Neuronal stem cell (in vitro differentiated cells): ENCODE results near the gene CTNNA3.

ENCODE experiments used
- DNase-seq: peaks from one replicate; pipeline ENCODE4 v3.0.0-alpha.2; 2013; ENCODE audit warnings: low spot score
- H2AFZ ChIP-seq: one replicate; pipeline ENCODE4 v1.6.1; 2013; ENCODE audit warnings: mild to moderate bottlenecking, low read length, inconsistent platforms
- H2AK5ac ChIP-seq: 2 replicates; pipeline ENCODE4 v1.6.1; 2013; ENCODE audit warnings: low read depth, mild to moderate bottlenecking, inconsistent platforms, low read length, moderate library complexity, mixed read lengths
- H2BK120ac ChIP-seq: 2 replicates; pipeline ENCODE4 v1.6.1; 2013; ENCODE audit warnings: low read depth, mild to moderate bottlenecking, inconsistent platforms, low read length, moderate library complexity, mixed read lengths
- H2BK12ac ChIP-seq: one replicate; pipeline ENCODE4 v1.6.1; 2013; ENCODE audit warnings: low read length, inconsistent platforms
- H2BK15ac ChIP-seq: 2 replicates; pipeline ENCODE4 v1.6.1; 2013; ENCODE audit warnings: mild to moderate bottlenecking, low read length, inconsistent platforms, mixed read lengths
- H2BK5ac ChIP-seq: one replicate; pipeline ENCODE4 v1.6.1; 2013; ENCODE audit warnings: inconsistent platforms, mild to moderate bottlenecking, low read length, moderate library complexity
- H3K14ac ChIP-seq: one replicate; pipeline ENCODE4 v1.6.1; 2013; ENCODE audit warnings: low read length, inconsistent platforms
- H3K18ac ChIP-seq: 2 replicates; pipeline ENCODE4 v1.6.1; 2013; ENCODE audit warnings: low read length, inconsistent platforms
- H3K23ac ChIP-seq: 2 replicates; pipeline ENCODE4 v1.6.1; 2013; ENCODE audit warnings: low read depth, mild to moderate bottlenecking, mixed read lengths, low read length, inconsistent platforms; ENCODE audit not compliant: poor library complexity
- H3K27ac ChIP-seq: replicated peaks from 3 replicates; pipeline ENCODE4 v1.5.1; 2013; ENCODE audit warnings: low read length, inconsistent platforms
- H3K27me3 ChIP-seq, 3 experiments: 2 replicates each; pipeline ENCODE4 v1.6.1; 2013; ENCODE audit warnings: low read length in 3 of 3, mild to moderate bottlenecking in 2 of 3, inconsistent platforms in 1 of 3, low read depth in 1 of 3, mixed read lengths in 1 of 3, moderate library complexity in 1 of 3; ENCODE audit not compliant: control insufficient read depth in 3 of 3, insufficient read depth in 3 of 3
- H3K36me3 ChIP-seq, 2 donors: replicated peaks in 1 of 2; 2 replicates each; pipeline ENCODE4 v1.6.1; 2013; ENCODE audit warnings: low read length in 2 of 2; ENCODE audit not compliant: control insufficient read depth in 2 of 2, insufficient read depth in 2 of 2
- H3K4ac ChIP-seq: 2 replicates; pipeline ENCODE4 v1.6.1; 2013; ENCODE audit warnings: inconsistent platforms, mild to moderate bottlenecking, low read length, moderate library complexity
- H3K4me1 ChIP-seq, 2 donors: 1 replicate in 1 of 2; 2 replicates in 1 of 2; pipeline ENCODE4 v1.6.1; 2013; ENCODE audit warnings: low read length in 2 of 2, low read depth in 1 of 2; ENCODE audit not compliant: control insufficient read depth in 2 of 2, insufficient read depth in 1 of 2
- H3K4me2 ChIP-seq: one replicate; pipeline ENCODE4 v1.6.1; 2013; ENCODE audit warnings: mild to moderate bottlenecking, low read length, inconsistent platforms; ENCODE audit not compliant: insufficient read depth, poor library complexity, severe bottlenecking
- H3K4me3 ChIP-seq, 2 donors: 2 replicates each; pipeline ENCODE4 v1.5.1; 2013; ENCODE audit warnings: low read length in 2 of 2, mild to moderate bottlenecking in 2 of 2, inconsistent platforms in 1 of 2, moderate library complexity in 1 of 2
- H3K79me1 ChIP-seq: one replicate; pipeline ENCODE4 v1.6.1; 2013; ENCODE audit warnings: low read depth, mild to moderate bottlenecking, inconsistent platforms, low read length, moderate library complexity
- H3K9ac ChIP-seq: one replicate; pipeline ENCODE4 v1.6.1; 2013; ENCODE audit warnings: mild to moderate bottlenecking, low read depth, low read length, inconsistent platforms; ENCODE audit not compliant: poor library complexity
- H3K9me3 ChIP-seq, 2 donors: replicated peaks in 1 of 2; 2 replicates each; pipeline versions ENCODE3 to v1.6.1; 2013; ENCODE audit warnings: low read length in 2 of 2, mild to moderate bottlenecking in 2 of 2, inconsistent platforms in 1 of 2, low read depth in 1 of 2, mixed read lengths in 1 of 2, moderate library complexity in 1 of 2; ENCODE audit not compliant: control insufficient read depth in 2 of 2, insufficient read depth in 1 of 2
- H4K8ac ChIP-seq: one replicate; pipeline ENCODE4 v1.6.1; 2013; ENCODE audit warnings: low read depth, mild to moderate bottlenecking, inconsistent platforms, low read length, moderate library complexity
- H4K91ac ChIP-seq: one replicate; pipeline ENCODE4 v1.6.1; 2013; ENCODE audit warnings: low read length, low read depth, mild to moderate bottlenecking, inconsistent platforms; ENCODE audit not compliant: poor library complexity
- WGBS, 2 donors: extraction: QIAGEN DNeasy Blood & Tissue Kit; methylation state at CpG; one replicate each; pipeline ENCODE4 v1.1.7; 2013; ENCODE audit warnings: missing lambda C conversion rate in 2 of 2, mixed read lengths in 1 of 2; ENCODE audit not compliant: insufficient read length in 2 of 2, insufficient replicate concordance in 1 of 2; ENCODE audit errors: extremely low coverage in 2 of 2; 5-methylcytosine and 5-hydroxymethylcytosine counted together

CTNNA3 gene

GRCh38 chr10:67664942-67665341 lies 31.1 kb downstream of the CTNNA3 start:
- Histone ChIP-seq H3K27ac (no peak overlapping the region), H3K4me2 (no peak overlapping the region), H4K91ac (no peak overlapping the region), H3K18ac (no peak overlapping the region), H3K4me3 (no peak overlapping the region), H3K23ac (no peak overlapping the region), H3K36me3 (no peaks in the 10 kb centered on the region), H2BK5ac (no peak overlapping the region), H2BK12ac (no peak overlapping the region), H3K27me3 (no peaks in the 10 kb centered on the region), H3K4me1 (peaks cover 0 to 8% of the 10 kb centered on the region in 2 donors), H3K4ac (no peak overlapping the region), H4K8ac (no peak overlapping the region), H2BK120ac (no peak overlapping the region), H3K14ac (no peak overlapping the region), H3K79me1 (no peaks in the 10 kb centered on the region), H2AFZ (peak overlapping the region; percentile 26), H3K9ac (no peak overlapping the region), H3K9me3 (no peaks in the 10 kb centered on the region), H2BK15ac (no peak overlapping the region), H2AK5ac (no peak overlapping the region)
- DNase-seq = no peak
- no CpG with 5 or more reads among the region's 3 CpGs for WGBS, 2 donors

- Histone ChIP-seq H2BK12ac (no peak overlapping the region), H3K9ac (no peak overlapping the region), H4K91ac (no peak overlapping the region), H2AK5ac (no peak overlapping the region), H2BK15ac (no peak overlapping the region), H3K79me1 (no peaks in the 10 kb centered on the region), H3K36me3 (no peaks in the 10 kb centered on the region), H3K4ac (no peak overlapping the region), H3K14ac (no peak overlapping the region), H3K9me3 (no peaks in the 10 kb centered on the region), H3K23ac (no peak overlapping the region), H3K27me3 (no peaks in the 10 kb centered on the region), H3K4me1 (peaks cover 0 to 8% of the 10 kb centered on the region in 2 donors), H3K18ac (peak overlapping the region; percentile 48), H2AFZ (peak overlapping the region; percentile 45), H3K4me2 (no peak overlapping the region), H3K4me3 (no peak overlapping the region), H2BK5ac (no peak overlapping the region), H3K27ac (no peak overlapping the region), H4K8ac (no peak overlapping the region), H2BK120ac (no peak overlapping the region)
- no CpG with 5 or more reads among the region's 13 CpGs for WGBS, 2 donors
- no peak for DNase-seq
These were observed 32.4 kb downstream of the CTNNA3 start for GRCh38 chr10:67663449-67664087.

- WGBS, 2 donors = no CpG with 5 or more reads among the region's 3 CpGs
- Histone ChIP-seq H2BK120ac (no peak overlapping the region), H3K23ac (no peak overlapping the region), H3K4me3 (no peak overlapping the region), H2BK15ac (no peak overlapping the region), H3K27ac (no peak overlapping the region), H2AFZ (no peak overlapping the region), H2BK5ac (no peak overlapping the region), H3K36me3 (no peaks in the 10 kb centered on the region), H3K4me2 (no peak overlapping the region), H2BK12ac (no peak overlapping the region), H4K8ac (no peak overlapping the region), H3K9ac (no peak overlapping the region), H3K18ac (no peak overlapping the region), H3K14ac (no peak overlapping the region), H3K27me3 (no peaks in the 10 kb centered on the region), H3K4ac (no peak overlapping the region), H3K4me1 (peaks cover 0 to 8% of the 10 kb centered on the region in 2 donors), H2AK5ac (no peak overlapping the region), H3K9me3 (no peaks in the 10 kb centered on the region), H3K79me1 (no peaks in the 10 kb centered on the region), H4K91ac (no peak overlapping the region)
- DNase-seq = no peak
These were observed 33.6 kb downstream of the CTNNA3 start for GRCh38 chr10:67662415-67662814.

- Histone ChIP-seq H3K18ac (no peak overlapping the region), H3K27ac (no peak overlapping the region), H3K27me3 (no peaks in the 10 kb centered on the region), H2AK5ac (no peak overlapping the region), H2BK12ac (no peak overlapping the region), H3K79me1 (no peaks in the 10 kb centered on the region), H2BK120ac (no peak overlapping the region), H2BK5ac (no peak overlapping the region), H2BK15ac (no peak overlapping the region), H3K23ac (no peak overlapping the region), H3K4me2 (no peak overlapping the region), H2AFZ (no peak overlapping the region), H3K4ac (no peak overlapping the region), H4K8ac (no peak overlapping the region), H3K4me3 (no peak overlapping the region), H3K9ac (no peak overlapping the region), H3K36me3 (no peaks in the 10 kb centered on the region), H4K91ac (no peak overlapping the region), H3K4me1 (no peaks in the 10 kb centered on the region), H3K14ac (no peak overlapping the region), H3K9me3 (no peaks in the 10 kb centered on the region)
- no CpG with 5 or more reads among the region's 2 CpGs for WGBS, 2 donors
- no peak for DNase-seq
These were observed 36.5 kb downstream of the CTNNA3 start for GRCh38 chr10:67659497-67659896.
